WTC11 (cell line): ENCODE measurements around the gene PAQR9. TPM values are rescaled to one million over a fixed set of nuclear protein-coding genes. Genes with fewer than 3 reads are reported as not detected.

ENCODE experiments used
- ATAC-seq: fragments of 200-7000 bp; cut with Tn5 transposase; 2 replicates; pipeline ENCODE4 v1.10.0; 2021; ENCODE audit warnings: mild to moderate bottlenecking, moderate library complexity
- CTCF ChIA-PET: fragments of 300-600 bp; sonication (Branson Sonifier 250); formaldehyde crosslinking; loops from one replicate; lab custom pipeline; 2021; ENCODE audit warnings: antibody characterized with exemption; lab: Charles Lee
- POLR2A ChIA-PET: fragments of 350-600 bp; sonication (Branson Sonifier 250); formaldehyde crosslinking; loops from one replicate; lab custom pipeline; 2021; ENCODE audit warnings: antibody characterized with exemption; lab: Charles Lee
- DNase-seq: peaks from one replicate; pipeline ENCODE4 v3.0.0; 2021; ENCODE audit warnings: low spot score
- H3K27ac Mint-ChIP-seq: 2 replicates; pipeline ENCODE4 v1.8.0; 2021; ENCODE audit warnings: mixed read lengths
- H3K27me3 Mint-ChIP-seq: 2 replicates; pipeline ENCODE4 v1.8.0; 2021; ENCODE audit warnings: low read depth, mild to moderate bottlenecking, moderate library complexity, mixed read lengths
- H3K36me3 Mint-ChIP-seq: 2 replicates; pipeline ENCODE4 v1.8.0; 2021; ENCODE audit warnings: mixed read lengths
- H3K4me1 Mint-ChIP-seq: 2 replicates; pipeline ENCODE4 v1.8.0; 2022; ENCODE audit warnings: mixed read lengths
- H3K4me3 Mint-ChIP-seq: 2 replicates; pipeline ENCODE4 v1.8.0; 2021; ENCODE audit warnings: mild to moderate bottlenecking, moderate library complexity, mixed read lengths
- H3K9me3 Mint-ChIP-seq: 2 replicates; pipeline ENCODE4 v1.8.0; 2021; ENCODE audit warnings: mixed read lengths
- ATF3 ChIP-seq: sonication (generic); formaldehyde crosslinking; conservative IDR thresholded peaks from 2 replicates; pipeline ENCODE4 v1.8.1; 2022; ENCODE audit warnings: mild to moderate bottlenecking, missing genetic modification reagents
- ATF6 ChIP-seq: sonication (generic); formaldehyde crosslinking; IDR thresholded peaks from 2 replicates; pipeline ENCODE4 v1.8.1; 2023; ENCODE audit warnings: mild to moderate bottlenecking, missing genetic modification reagents
- E2F4 ChIP-seq: sonication (generic); formaldehyde crosslinking; IDR thresholded peaks from 2 replicates; pipeline ENCODE4 v1.8.1; 2022; ENCODE audit warnings: low read depth, mild to moderate bottlenecking, moderate library complexity, missing genetic modification reagents, borderline replicate concordance
- FOXP1 ChIP-seq: sonication (generic); formaldehyde crosslinking; IDR thresholded peaks from 2 replicates; pipeline ENCODE4 v1.8.0; 2022; ENCODE audit warnings: missing genetic modification reagents, mild to moderate bottlenecking, moderate library complexity, borderline replicate concordance
- GTF2I ChIP-seq: fragments of 250-450 bp; sonication (Bioruptor Pico); conservative IDR thresholded peaks from 2 replicates; pipeline ENCODE4 v1.4.0; 2021; ENCODE audit warnings: mild to moderate bottlenecking
- IRF2 ChIP-seq: sonication (generic); formaldehyde crosslinking; IDR thresholded peaks from 2 replicates; pipeline ENCODE4 v1.8.0; 2022; ENCODE audit warnings: low read depth, missing genetic modification reagents, borderline replicate concordance
- KAT7 ChIP-seq: sonication (generic); formaldehyde crosslinking; IDR thresholded peaks from 2 replicates; pipeline ENCODE4 v1.8.1; 2023; ENCODE audit warnings: missing genetic modification reagents, mild to moderate bottlenecking, borderline replicate concordance
- MAX ChIP-seq: sonication (generic); formaldehyde crosslinking; IDR thresholded peaks from 2 replicates; pipeline ENCODE4 v1.8.0; 2022; ENCODE audit warnings: mild to moderate bottlenecking, missing genetic modification reagents
- NFE2L1 ChIP-seq: sonication (generic); formaldehyde crosslinking; IDR thresholded peaks from 2 replicates; pipeline ENCODE4 v1.8.1; 2023; ENCODE audit warnings: missing genetic modification reagents
- PREB ChIP-seq: sonication (generic); formaldehyde crosslinking; IDR thresholded peaks from 2 replicates; pipeline ENCODE4 v1.8.1; 2022; ENCODE audit warnings: mild to moderate bottlenecking, missing genetic modification reagents, moderate library complexity, borderline replicate concordance
- SMAD3 ChIP-seq: sonication (generic); formaldehyde crosslinking; IDR thresholded peaks from 2 replicates; pipeline ENCODE4 v1.8.0; 2022; ENCODE audit warnings: missing genetic modification reagents, mild to moderate bottlenecking, borderline replicate concordance
- SOX15 ChIP-seq: fragments of 250-450 bp; sonication (Bioruptor Pico); IDR thresholded peaks from 2 replicates; pipeline ENCODE4 v1.9.0; 2021; ENCODE audit warnings: mild to moderate bottlenecking
- USF1 ChIP-seq: sonication (generic); formaldehyde crosslinking; IDR thresholded peaks from 2 replicates; pipeline ENCODE4 v1.8.0; 2022; ENCODE audit warnings: mild to moderate bottlenecking, missing genetic modification reagents
- ZBTB43 ChIP-seq: sonication (generic); formaldehyde crosslinking; IDR thresholded peaks from 2 replicates; pipeline ENCODE4 v1.8.1; 2023; ENCODE audit warnings: mild to moderate bottlenecking, missing genetic modification reagents
- ZNF263 ChIP-seq: sonication (generic); formaldehyde crosslinking; IDR thresholded peaks from 2 replicates; pipeline ENCODE4 v1.8.1; 2022; ENCODE audit warnings: low read depth, mild to moderate bottlenecking, moderate library complexity, missing genetic modification reagents
- ZNF423 ChIP-seq: fragments of 250-450 bp; sonication (Bioruptor Pico); IDR thresholded peaks from 2 replicates; pipeline ENCODE4 v2.1.2; 2022; ENCODE audit warnings: mild to moderate bottlenecking, moderate library complexity
- ZNF425 ChIP-seq: fragments of 250-450 bp; sonication (Bioruptor Pico); conservative IDR thresholded peaks from 2 replicates; pipeline ENCODE4 v1.9.0; 2021; ENCODE audit warnings: mild to moderate bottlenecking
- ZNF532 ChIP-seq: fragments of 250-450 bp; sonication (Bioruptor Pico); IDR thresholded peaks from 2 replicates; pipeline ENCODE4 v1.9.0; 2021; ENCODE audit warnings: mild to moderate bottlenecking, borderline replicate concordance
- total RNA-seq: library from RNA; stranded (reverse); gene quantifications from 3 replicates; pipeline ENCODE4 v1.2.3, GENCODE V29; 2021

PAQR9 gene
- total RNA-seq, 1 experiment from 2014 or later = 2.0 TPM

GRCh38 chr3:142973217-142974009 lies 9.9 kb upstream of the PAQR9 start (continued):
- TF ChIP-seq PREB (CRISPR knock-in tag) (no peak), KAT7 (CRISPR knock-in tag) (no peak), ATF3 (CRISPR knock-in tag) (no peak), ATF6 (CRISPR knock-in tag) (no peak)

- Mint-ChIP-seq H3K4me3 (no peak overlapping the region), H3K27me3 (no peaks in the 10 kb centered on the region; the same call in none of the 2 replicates), H3K36me3 (no peaks in the 10 kb centered on the region), H3K9me3 (no peaks in the 10 kb centered on the region), H3K4me1 (no peaks in the 10 kb centered on the region), H3K27ac (no peak overlapping the region)
- CTCF ChIA-PET = interaction anchor here (0.6 to 1.2 kb wide), 3 partner anchors 9 to 41 kb away, joined by 4 to 8 read pairs (median 4); no protein-coding TSS in a partner anchor
- POLR2A ChIA-PET = interaction anchor here (0.5 kb wide), 1 partner anchor 335 kb away, joined by 3 read pairs; no protein-coding TSS in a partner anchor
- ATAC-seq (no peak), DNase-seq (no peak)
- TF ChIP-seq ZNF423 (CRISPR knock-in tag) (no peak), ZNF532 (CRISPR knock-in tag) (no peak), IRF2 (CRISPR knock-in tag) (no peak), GTF2I (CRISPR knock-in tag) (no peak), FOXP1 (CRISPR knock-in tag) (no peak), USF1 (CRISPR knock-in tag) (no peak), ZNF425 (CRISPR knock-in tag) (no peak), ZNF263 (CRISPR knock-in tag) (no peak), SOX15 (CRISPR knock-in tag) (no peak), SMAD3 (CRISPR knock-in tag) (no peak), ZBTB43 (CRISPR knock-in tag) (no peak), NFE2L1 (CRISPR knock-in tag) (no peak), MAX (no peak), E2F4 (CRISPR knock-in tag) (no peak)
These were observed 8.7 kb upstream of the PAQR9 start for GRCh38 chr3:142972092-142972753.
